B cell (primary cell): ENCODE data around the gene COBL. TPM values are rescaled to one million over a fixed set of nuclear protein-coding genes. Genes with fewer than 3 reads are reported as not detected.

Source experiments
- ATAC-seq: fragments of 200-7000 bp; cut with Tn5 transposase; one replicate; pipeline ENCODE4 v1.10.0; 2021; ENCODE audit warnings: low read depth, mild to moderate bottlenecking, moderate number of reproducible peaks, moderate library complexity
- CTCF ChIA-PET: fragments of 350-600 bp; sonication (Branson Sonifier 250); formaldehyde crosslinking; loops from one replicate; lab custom pipeline; 2021; ENCODE audit warnings: antibody characterized with exemption, inconsistent platforms; lab: Charles Lee
- POLR2A ChIA-PET: fragments of 350-600 bp; sonication (Branson Sonifier 250); formaldehyde crosslinking; loops from one replicate; lab custom pipeline; 2021; ENCODE audit warnings: antibody characterized with exemption; lab: Charles Lee
- DNase-seq: peaks from one replicate; pipeline ENCODE4 v3.0.0; 2013
- H2AFZ ChIP-seq: 2 replicates; pipeline ENCODE4 v1.6.1; 2012; ENCODE audit warnings: mild to moderate bottlenecking, low read depth, low read length; ENCODE audit not compliant: insufficient read depth, poor library complexity, severe bottlenecking
- H3K27ac ChIP-seq, 2 donors: 1 replicate in 1 of 2; 2 replicates in 1 of 2; pipeline ENCODE4 v1.5.1; 2012 to 2013; ENCODE audit warnings: low read length in 2 of 2, mild to moderate bottlenecking in 2 of 2, moderate library complexity in 1 of 2
- H3K27me3 ChIP-seq, 4 experiments: fragments of 200-600 bp in 1 of 4; sonication (generic) in 1 of 4; replicated peaks in 1 of 4; 1 replicate in 2 of 4; 2 replicates in 2 of 4; pipeline versions ENCODE4 v1.6.1 to v1.7.0; 2013 to 2016; ENCODE audit warnings: low read length in 3 of 4, mild to moderate bottlenecking in 2 of 4, mixed read lengths in 1 of 4, moderate library complexity in 1 of 4; ENCODE audit not compliant: insufficient read depth in 4 of 4, control insufficient read depth in 3 of 4; ENCODE audit errors: control extremely low read depth in 1 of 4
- H3K36me3 ChIP-seq, 2 experiments: replicated peaks in 1 of 2; 1 replicate in 1 of 2; 2 replicates in 1 of 2; pipeline versions ENCODE4 v1.6.1 to v1.7.1; 2013; ENCODE audit warnings: low read length in 1 of 2; ENCODE audit not compliant: insufficient read depth in 2 of 2, control insufficient read depth in 1 of 2; ENCODE audit errors: control extremely low read depth in 1 of 2, extremely low read depth in 1 of 2
- H3K4me1 ChIP-seq, 2 donors: fragments of 200-600 bp in 1 of 2; sonication (generic) in 1 of 2; 1 replicate in 1 of 2; 2 replicates in 1 of 2; pipeline versions ENCODE4 v1.5.1 to v1.6.1; 2013 to 2017; ENCODE audit warnings: low read length in 2 of 2; ENCODE audit not compliant: control insufficient read depth in 2 of 2, insufficient read depth in 2 of 2
- H3K4me2 ChIP-seq: replicated peaks from 2 replicates; pipeline ENCODE3; 2012; ENCODE audit warnings: mild to moderate bottlenecking, low read depth, low read length; ENCODE audit not compliant: poor library complexity, severe bottlenecking
- H3K4me3 ChIP-seq, 5 experiments: fragments of 200-600 bp in 1 of 5; sonication (generic) in 1 of 5; 1 replicate in 3 of 5; 2 replicates in 2 of 5; pipeline versions ENCODE4 v1.5.1 to v1.7.0; 2011 to 2016; ENCODE audit warnings: low read length in 4 of 5, mild to moderate bottlenecking in 4 of 5, low read depth in 2 of 5, control low read depth in 1 of 5, moderate library complexity in 1 of 5; ENCODE audit not compliant: insufficient read depth in 1 of 5; ENCODE audit errors: control extremely low read depth in 1 of 5, extremely low read depth in 1 of 5
- H3K79me2 ChIP-seq: fragments of 200-600 bp; sonication (generic); one replicate; pipeline ENCODE4 v1.6.0; 2016; ENCODE audit warnings: low read length; ENCODE audit not compliant: control insufficient read depth, insufficient read depth
- H3K9ac ChIP-seq: fragments of 200-600 bp; sonication (generic); 2 replicates; pipeline ENCODE4 v1.6.1; 2017; ENCODE audit warnings: mild to moderate bottlenecking, low read length, moderate library complexity
- H3K9me3 ChIP-seq, 3 donors: one replicate each; pipeline versions ENCODE4 v1.6.1 to v1.7.1; 2013; ENCODE audit warnings: low read length in 2 of 3; ENCODE audit not compliant: control insufficient read depth in 2 of 3, insufficient read depth in 1 of 3; ENCODE audit errors: control extremely low read depth in 1 of 3
- H4K20me1 ChIP-seq: 2 replicates; pipeline ENCODE4 v1.6.0; 2012; ENCODE audit warnings: mild to moderate bottlenecking, low read length; ENCODE audit not compliant: insufficient read depth, control insufficient read depth, poor library complexity, severe bottlenecking
- H3K27ac Mint-ChIP-seq: one replicate; pipeline ENCODE4 v1.8.0; 2021; ENCODE audit warnings: mixed read lengths
- H3K27me3 Mint-ChIP-seq: one replicate; pipeline ENCODE4 v1.8.0; 2021; ENCODE audit warnings: mixed read lengths
- H3K4me1 Mint-ChIP-seq: one replicate; pipeline ENCODE4 v1.8.0; 2021; ENCODE audit warnings: mixed read lengths
- H3K4me3 Mint-ChIP-seq: one replicate; pipeline ENCODE4 v1.8.0; 2021; ENCODE audit warnings: mixed read lengths
- H3K9me3 Mint-ChIP-seq: one replicate; pipeline ENCODE4 v1.8.0; 2022; ENCODE audit warnings: mixed read lengths; ENCODE audit not compliant: insufficient read depth
- CTCF ChIP-seq: fragments of 200-600 bp; IDR thresholded peaks from one replicate; pipeline ENCODE4 v1.8.0; 2022; ENCODE audit warnings: antibody characterized with exemption, mild to moderate bottlenecking
- EZH2 ChIP-seq: IDR thresholded peaks from 2 replicates; pipeline ENCODE4 v1.6.1; 2012; ENCODE audit warnings: borderline replicate concordance, low read depth, mild to moderate bottlenecking, moderate library complexity, low read length; ENCODE audit not compliant: insufficient read depth, poor library complexity, severe bottlenecking
- WGBS: methylation state at CpG from one replicate; pipeline ENCODE4 v1.1.5; 2013; ENCODE audit warnings: missing lambda C conversion rate; ENCODE audit not compliant: insufficient coverage; 5-methylcytosine and 5-hydroxymethylcytosine counted together
- intact Hi-C: fragments of 100-400 bp; cut with micrococcal nuclease; formaldehyde crosslinking; loops from one replicate; pipeline ENCODE4 v1.10.0; 2022
- polyA plus RNA-seq: library from polyadenylated mRNA; depleted of rRNA; stranded (reverse); fragments of >200 nt; gene quantifications from 2 replicates; pipeline ENCODE4 v1.2.3, GENCODE V29; 2012
- total RNA-seq, 2 donors: library from RNA; stranded (reverse); fragments of 120-200 nt in 1 of 2; gene quantifications; 1 replicate in 1 of 2; 2 replicates in 1 of 2; pipeline versions ENCODE4 v1.2.3 to v1.2.4, GENCODE V29; 2013 to 2022

Gene COBL
- total and polyA plus RNA-seq, 2 donors (not counting 1 experiment from before 2014, with no cell fraction given) = not detected

GRCh38 chr7:51046482-51046881, 270.1 kb downstream of the COBL start:
- no peak overlapping the region for H3K27ac ChIP-seq
- H3K4me2 ChIP-seq = no peak overlapping the region
- no peak overlapping the region for H2AFZ ChIP-seq
- ChIA-PET CTCF (no interaction called here), POLR2A (no interaction called here)
- DNase-seq = no peak
- 67% methylated on average over 4 of the region's 5 CpGs for WGBS
- H3K4me3 ChIP-seq = no peak overlapping the region
- H3K79me2 ChIP-seq = no peaks in the 10 kb centered on the region
- no peak overlapping the region for H3K4me3 Mint-ChIP-seq
- no peaks in the 10 kb centered on the region for H3K27me3 ChIP-seq
- no peaks in the 10 kb centered on the region for H3K9me3 ChIP-seq
- intact Hi-C loops = no loop called here
- H4K20me1 ChIP-seq = no peaks in the 10 kb centered on the region
- no peak for ATAC-seq
- H3K9ac ChIP-seq = no peak overlapping the region
- no peaks in the 10 kb centered on the region for H3K4me1 Mint-ChIP-seq
- no peaks in the 10 kb centered on the region for H3K27me3 Mint-ChIP-seq
- H3K9me3 Mint-ChIP-seq = no peaks in the 10 kb centered on the region
- no peak overlapping the region for H3K27ac Mint-ChIP-seq
- H3K36me3 ChIP-seq = no peaks in the 10 kb centered on the region
- no peak for TF ChIP-seq CTCF
- TF ChIP-seq EZH2 = no peak
- no peaks in the 10 kb centered on the region for H3K4me1 ChIP-seq

GRCh38 chr7:51046103-51046466, 270.5 kb downstream of the COBL start:
- no peaks in the 10 kb centered on the region for H3K27me3 ChIP-seq
- CTCF ChIA-PET = no interaction called here
- DNase-seq (no peak), ATAC-seq (no peak)
- Mint-ChIP-seq H3K27me3 (no peaks in the 10 kb centered on the region), H3K4me3 (no peak overlapping the region), H3K27ac (no peak overlapping the region), H3K9me3 (no peaks in the 10 kb centered on the region), H3K4me1 (no peaks in the 10 kb centered on the region)
- H3K79me2 ChIP-seq = no peaks in the 10 kb centered on the region
- H2AFZ ChIP-seq = no peak overlapping the region
- intact Hi-C loops = no loop called here
- H3K4me2 ChIP-seq = no peak overlapping the region
- H3K36me3 ChIP-seq = no peaks in the 10 kb centered on the region
- no peaks in the 10 kb centered on the region for H3K9me3 ChIP-seq
- POLR2A ChIA-PET = no interaction called here
- no peak overlapping the region for H3K4me3 ChIP-seq
- 76% methylated on average over 4 of the region's 4 CpGs for WGBS
- TF ChIP-seq CTCF (no peak), EZH2 (no peak)
- H3K4me1 ChIP-seq = no peaks in the 10 kb centered on the region
- no peak overlapping the region for H3K27ac ChIP-seq
- no peak overlapping the region for H3K9ac ChIP-seq
- no peaks in the 10 kb centered on the region for H4K20me1 ChIP-seq
